Retinal pigment epithelial cell (primary cell): ENCODE data around the gene LTBP4.

ENCODE experiments used
- DNase-seq: peaks from one replicate; pipeline ENCODE4 v3.0.0-alpha.2; 2010; ENCODE audit warnings: low read depth
- H3K4me3 ChIP-seq: 2 replicates; pipeline ENCODE4 v1.5.1; 2011; ENCODE audit warnings: mild to moderate bottlenecking, low read length, control low read depth, moderate library complexity
- TF ChIP-seq, protein P1 (sequence below): conservative IDR thresholded peaks from 2 replicates; pipeline ENCODE4 v1.5.1; 2011; ENCODE audit warnings: low read depth, low read length, control low read depth, inconsistent platforms

The LTBP4 gene

DNA sequence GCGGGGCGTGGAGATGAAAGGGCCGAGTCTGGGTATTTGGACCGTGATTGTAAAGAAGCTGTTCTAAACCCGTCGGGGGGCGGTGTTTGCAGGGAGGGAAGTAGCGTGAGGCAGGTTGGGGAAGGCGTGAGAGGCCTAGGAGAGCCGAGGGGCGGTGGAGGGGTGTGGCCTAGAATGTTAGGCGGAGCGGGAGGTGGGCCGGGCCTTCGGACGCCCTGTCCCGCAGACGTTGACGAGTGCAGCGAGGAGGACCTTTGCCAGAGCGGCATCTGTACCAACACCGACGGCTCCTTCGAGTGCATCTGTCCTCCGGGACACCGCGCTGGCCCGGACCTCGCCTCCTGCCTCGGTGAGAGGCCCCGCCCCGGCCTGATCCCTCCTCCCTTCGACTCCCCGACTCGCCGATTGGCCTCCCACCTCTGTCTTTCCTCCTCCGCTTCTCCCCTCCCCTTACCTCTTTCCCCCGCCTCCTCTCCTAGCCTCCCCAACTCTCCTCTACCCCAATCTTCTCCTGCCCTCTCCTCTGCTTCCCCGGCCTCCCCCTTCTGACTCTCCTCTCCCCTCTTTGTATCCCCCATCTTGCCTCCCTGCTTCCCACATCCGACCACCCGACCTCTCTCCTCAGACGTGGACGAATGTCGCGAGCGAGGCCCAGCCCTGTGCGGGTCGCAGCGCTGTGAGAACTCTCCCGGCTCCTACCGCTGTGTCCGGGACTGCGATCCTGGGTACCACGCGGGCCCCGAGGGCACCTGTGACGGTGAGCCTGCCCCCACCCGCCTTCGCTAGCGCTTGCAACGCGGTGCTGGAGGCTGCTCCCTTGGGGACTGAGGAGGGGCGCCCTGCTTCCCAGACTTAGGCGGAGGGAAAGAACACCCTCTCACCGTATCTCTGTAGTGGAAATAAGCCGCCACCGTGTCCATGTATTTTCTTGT lies 12.8 kb downstream of the LTBP4 start:
- H3K4me3 ChIP-seq, result peak overlapping the region; percentile 78
- TF ChIP-seq, protein P1, sequence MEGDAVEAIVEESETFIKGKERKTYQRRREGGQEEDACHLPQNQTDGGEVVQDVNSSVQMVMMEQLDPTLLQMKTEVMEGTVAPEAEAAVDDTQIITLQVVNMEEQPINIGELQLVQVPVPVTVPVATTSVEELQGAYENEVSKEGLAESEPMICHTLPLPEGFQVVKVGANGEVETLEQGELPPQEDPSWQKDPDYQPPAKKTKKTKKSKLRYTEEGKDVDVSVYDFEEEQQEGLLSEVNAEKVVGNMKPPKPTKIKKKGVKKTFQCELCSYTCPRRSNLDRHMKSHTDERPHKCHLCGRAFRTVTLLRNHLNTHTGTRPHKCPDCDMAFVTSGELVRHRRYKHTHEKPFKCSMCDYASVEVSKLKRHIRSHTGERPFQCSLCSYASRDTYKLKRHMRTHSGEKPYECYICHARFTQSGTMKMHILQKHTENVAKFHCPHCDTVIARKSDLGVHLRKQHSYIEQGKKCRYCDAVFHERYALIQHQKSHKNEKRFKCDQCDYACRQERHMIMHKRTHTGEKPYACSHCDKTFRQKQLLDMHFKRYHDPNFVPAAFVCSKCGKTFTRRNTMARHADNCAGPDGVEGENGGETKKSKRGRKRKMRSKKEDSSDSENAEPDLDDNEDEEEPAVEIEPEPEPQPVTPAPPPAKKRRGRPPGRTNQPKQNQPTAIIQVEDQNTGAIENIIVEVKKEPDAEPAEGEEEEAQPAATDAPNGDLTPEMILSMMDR, result no peak
- DNase-seq, result no peak

DNA sequence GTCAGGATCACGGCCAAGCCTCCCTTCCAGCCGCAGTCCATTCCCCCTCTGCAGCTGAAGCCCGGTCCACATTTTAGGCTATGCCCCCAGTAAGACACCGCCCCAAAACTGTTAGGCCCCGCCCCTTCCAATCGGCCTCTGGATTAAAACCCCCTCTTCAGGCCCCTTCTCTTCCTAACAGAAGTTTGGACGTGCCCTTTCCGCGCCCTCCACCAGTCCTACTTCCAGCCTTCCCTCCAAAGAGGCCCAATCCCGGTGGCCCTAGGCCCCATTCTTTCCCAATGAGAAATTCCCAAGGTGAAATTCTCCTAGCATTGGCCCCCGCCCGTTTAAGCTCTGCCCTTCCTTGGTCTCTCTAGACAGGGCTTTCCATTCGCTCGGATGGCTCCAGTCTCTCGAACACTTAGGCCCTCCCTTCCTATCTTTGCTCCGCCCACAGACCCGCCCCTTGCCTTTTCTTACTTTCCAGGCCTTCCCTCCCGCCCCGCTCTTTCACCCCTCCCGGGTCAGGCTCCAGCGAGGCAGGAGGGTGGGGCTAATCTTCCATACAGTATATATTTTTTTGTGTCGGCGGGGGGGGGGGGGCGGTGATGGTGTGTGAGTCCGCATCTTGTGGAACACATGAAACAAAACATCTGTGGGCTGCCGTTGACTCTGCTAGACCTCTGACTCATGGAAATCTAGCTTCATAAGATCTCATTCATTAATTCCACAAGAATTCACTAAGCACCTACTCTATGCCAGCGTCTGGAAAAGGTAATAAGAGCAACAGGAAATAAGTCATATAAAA lies 13.6 kb downstream of the LTBP4 start:
- TF ChIP-seq, protein P1, result no peak
- peak; percentile 89 for DNase-seq
- H3K4me3 ChIP-seq, result peak overlapping the region; percentile 78

DNA sequence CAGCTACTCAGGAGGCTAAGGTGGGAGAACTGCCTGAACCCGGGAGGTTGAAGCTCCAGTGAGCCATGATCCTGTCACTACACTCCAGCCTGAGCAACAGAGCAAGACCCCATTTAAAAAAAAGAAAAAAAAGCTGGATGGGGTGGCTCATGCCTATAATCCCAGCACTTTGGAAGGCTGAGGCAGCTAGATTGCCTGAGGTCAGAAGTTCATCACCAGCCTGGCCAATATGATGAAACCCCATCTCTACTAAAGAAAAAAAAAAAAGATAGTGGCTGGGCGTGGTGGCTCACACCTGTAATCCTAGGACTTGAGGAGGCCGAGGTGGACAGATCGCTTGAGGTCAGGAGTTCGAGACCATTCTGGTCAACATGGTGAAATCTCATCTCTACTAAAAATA lies 15.0 kb downstream of the LTBP4 start:
- H3K4me3 ChIP-seq, result no peak overlapping the region
- TF ChIP-seq, protein P1, result no peak
- DNase-seq, result no peak

DNA sequence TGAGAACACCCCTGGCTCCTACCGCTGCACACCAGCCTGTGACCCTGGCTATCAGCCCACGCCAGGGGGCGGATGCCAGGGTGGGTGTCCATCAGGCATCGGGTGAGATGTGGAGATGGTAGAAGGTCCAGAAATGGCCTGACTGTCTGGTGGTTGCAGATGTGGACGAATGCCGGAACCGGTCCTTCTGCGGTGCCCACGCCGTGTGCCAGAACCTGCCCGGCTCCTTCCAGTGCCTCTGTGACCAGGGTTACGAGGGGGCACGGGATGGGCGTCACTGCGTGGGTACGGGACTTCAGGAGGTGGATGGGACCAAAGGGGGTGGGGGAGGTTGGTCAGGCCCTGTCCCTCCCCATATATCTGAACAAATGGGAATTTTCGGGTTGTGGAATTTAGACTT lies 15.8 kb downstream of the LTBP4 start:
- TF ChIP-seq, protein P1, result no peak
- no peak overlapping the region for H3K4me3 ChIP-seq

DNA sequence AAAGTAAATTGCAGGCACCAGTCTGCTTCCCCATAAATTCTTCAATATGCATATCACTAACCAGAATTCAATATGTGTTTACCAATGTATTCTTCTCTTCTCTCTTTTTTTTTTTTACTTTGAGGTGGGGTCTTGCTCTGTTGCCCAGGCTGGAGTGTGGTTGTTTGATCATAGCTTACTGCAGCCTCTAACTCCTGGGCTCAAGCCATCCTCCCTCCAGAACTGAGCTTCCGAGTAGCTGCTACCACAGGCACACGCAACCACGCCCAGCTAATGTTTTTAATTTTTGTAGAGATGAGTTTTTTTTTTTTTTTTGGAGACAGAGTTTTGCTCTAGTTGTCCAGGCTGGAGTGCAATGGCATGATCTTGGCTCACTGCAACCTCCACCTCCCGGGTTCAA lies 16.8 kb downstream of the LTBP4 start:
- TF ChIP-seq, protein P1, result no peak
- no peak for DNase-seq

More for the DNA sequence above, 15.8 kb downstream of the LTBP4 start:
- no peak for DNase-seq

DNA sequence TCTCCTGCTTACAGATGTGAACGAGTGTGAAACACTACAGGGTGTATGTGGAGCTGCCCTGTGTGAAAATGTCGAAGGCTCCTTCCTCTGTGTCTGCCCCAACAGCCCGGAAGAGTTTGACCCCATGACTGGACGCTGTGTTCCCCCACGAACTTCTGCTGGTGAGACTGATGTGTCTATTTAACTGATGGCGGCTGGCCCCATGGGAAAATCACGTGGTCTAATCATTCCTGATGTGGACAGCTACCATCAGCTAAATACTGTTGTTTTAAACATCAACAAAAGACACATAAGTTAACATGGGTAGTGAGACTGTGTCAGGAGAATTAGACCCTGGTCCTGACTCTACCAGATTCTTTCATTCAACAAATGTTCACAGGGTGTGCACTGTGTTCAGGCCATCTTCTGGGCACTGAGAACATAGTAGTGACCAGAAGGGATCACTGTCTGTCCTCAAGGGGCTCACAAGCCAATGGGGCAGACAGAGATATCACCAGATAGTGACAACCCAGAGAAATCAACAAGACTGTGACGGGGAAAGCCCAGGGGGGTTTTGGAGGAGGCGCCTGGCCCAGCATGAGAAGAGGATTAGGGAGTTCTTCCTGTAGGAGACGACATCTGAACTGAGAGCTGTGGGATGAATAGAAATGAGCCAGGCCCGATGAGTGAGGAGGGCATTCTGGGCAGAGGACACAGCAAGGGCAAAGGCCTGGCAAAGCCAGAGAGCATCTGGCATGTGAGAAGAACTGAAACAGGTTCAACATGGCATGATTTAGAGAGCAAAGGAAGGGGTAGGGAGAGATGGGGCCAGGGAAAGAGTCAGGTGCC lies 18.4 kb downstream of the LTBP4 start:
- TF ChIP-seq, protein P1, result no peak
- no peak overlapping the region for H3K4me3 ChIP-seq
- no peak for DNase-seq

More for the DNA sequence above, 16.8 kb downstream of the LTBP4 start:
- no peak overlapping the region for H3K4me3 ChIP-seq
